Anterior cingulate cortex (tissue), 58 donors: Measurements from ENCODE around the gene DOCK8.

Source experiments
- DNase-seq, 58 donors: peaks; one replicate each; lab custom pipeline; 2025; lab: John Stamatoyannopoulos, UW

DOCK8 gene

GRCh38 chr9:354453-354852, 139.8 kb downstream of the DOCK8 start:
- no peak for DNase-seq

GRCh38 chr9:357560-357959, 142.9 kb downstream of the DOCK8 start:
- no peak for DNase-seq

GRCh38 chr9:362561-363273, 148.1 kb downstream of the DOCK8 start:
- DNase-seq, result no peak

- no peak for DNase-seq
These were observed 148.6 kb downstream of the DOCK8 start for GRCh38 chr9:363274-363612.

- no peak for DNase-seq
These were observed 150.8 kb downstream of the DOCK8 start for GRCh38 chr9:365436-365835.

GRCh38 chr9:366620-367019, 152.0 kb downstream of the DOCK8 start:
- no peak for DNase-seq

- no peak for DNase-seq
These were observed 155.4 kb downstream of the DOCK8 start for GRCh38 chr9:370086-370485.

GRCh38 chr9:371349-371748, 156.7 kb downstream of the DOCK8 start:
- DNase-seq, result no peak

GRCh38 chr9:372128-372527, 157.5 kb downstream of the DOCK8 start:
- DNase-seq, result no peak

GRCh38 chr9:373759-374206, 159.1 kb downstream of the DOCK8 start:
- no peak for DNase-seq

- no peak for DNase-seq
These were observed 160.1 kb downstream of the DOCK8 start for GRCh38 chr9:374736-375135.

GRCh38 chr9:376115-376514, 161.4 kb downstream of the DOCK8 start:
- no peak for DNase-seq

GRCh38 chr9:378263-378662, 163.6 kb downstream of the DOCK8 start:
- no peak for DNase-seq

- DNase-seq, result no peak
These were observed 167.7 kb downstream of the DOCK8 start for GRCh38 chr9:382383-382782.

- peak in 37 of 58 donors; percentile 2 to 59 (median 23) for DNase-seq
These were observed 171.2 kb downstream of the DOCK8 start for GRCh38 chr9:385818-386398.

- no peak for DNase-seq
These were observed 174.5 kb downstream of the DOCK8 start for GRCh38 chr9:389159-389558.

GRCh38 chr9:389758-390157, 175.1 kb downstream of the DOCK8 start:
- DNase-seq, result no peak

- DNase-seq, result no peak
These were observed 177.6 kb downstream of the DOCK8 start for GRCh38 chr9:392077-392804.

- DNase-seq, result peak in 37 of 58 donors; percentile 4 to 80 (median 27)
These were observed 179.8 kb downstream of the DOCK8 start for GRCh38 chr9:394347-395052.

GRCh38 chr9:396396-396795, 181.7 kb downstream of the DOCK8 start:
- peak in 1 of 58 donors; percentile 2 for DNase-seq

GRCh38 chr9:398085-398484, 183.4 kb downstream of the DOCK8 start:
- no peak for DNase-seq
